ENCODE measurements around the gene PXDC1.

DNA sequence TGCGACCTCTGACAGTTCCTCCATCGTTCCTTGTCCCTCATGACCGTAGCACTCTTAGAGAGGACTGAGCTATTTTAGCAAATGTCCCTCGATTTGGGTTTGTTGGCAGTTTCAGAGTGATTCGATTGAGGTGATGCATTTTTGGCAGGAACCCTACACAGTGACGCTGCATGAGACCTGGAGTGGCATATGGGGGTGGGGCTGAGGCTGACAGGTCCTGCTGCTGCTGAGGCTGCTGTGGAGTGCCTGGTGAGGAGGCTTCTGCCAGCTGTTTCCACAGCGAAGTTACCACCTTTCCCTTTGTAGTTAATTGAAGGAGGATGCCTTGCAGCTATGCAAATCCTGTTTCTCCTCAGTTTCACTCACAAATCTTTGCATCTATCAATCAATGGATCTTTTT lies 19.8 kb downstream of the PXDC1 start:
- TF ChIP-seq, protein P1, sequence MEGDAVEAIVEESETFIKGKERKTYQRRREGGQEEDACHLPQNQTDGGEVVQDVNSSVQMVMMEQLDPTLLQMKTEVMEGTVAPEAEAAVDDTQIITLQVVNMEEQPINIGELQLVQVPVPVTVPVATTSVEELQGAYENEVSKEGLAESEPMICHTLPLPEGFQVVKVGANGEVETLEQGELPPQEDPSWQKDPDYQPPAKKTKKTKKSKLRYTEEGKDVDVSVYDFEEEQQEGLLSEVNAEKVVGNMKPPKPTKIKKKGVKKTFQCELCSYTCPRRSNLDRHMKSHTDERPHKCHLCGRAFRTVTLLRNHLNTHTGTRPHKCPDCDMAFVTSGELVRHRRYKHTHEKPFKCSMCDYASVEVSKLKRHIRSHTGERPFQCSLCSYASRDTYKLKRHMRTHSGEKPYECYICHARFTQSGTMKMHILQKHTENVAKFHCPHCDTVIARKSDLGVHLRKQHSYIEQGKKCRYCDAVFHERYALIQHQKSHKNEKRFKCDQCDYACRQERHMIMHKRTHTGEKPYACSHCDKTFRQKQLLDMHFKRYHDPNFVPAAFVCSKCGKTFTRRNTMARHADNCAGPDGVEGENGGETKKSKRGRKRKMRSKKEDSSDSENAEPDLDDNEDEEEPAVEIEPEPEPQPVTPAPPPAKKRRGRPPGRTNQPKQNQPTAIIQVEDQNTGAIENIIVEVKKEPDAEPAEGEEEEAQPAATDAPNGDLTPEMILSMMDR (IDR thresholded peaks at IDR 0.05), result no peak
- TF ChIP-seq POLR2A (IDR thresholded peaks at IDR 0.05) (no peak), EP300 (IDR thresholded peaks at IDR 0.05) (no peak), POLR2AphosphoS5 (IDR thresholded peaks at IDR 0.05) (no peak)
